ENCODE results near the gene ATP8B4. TPM values are rescaled to one million over a fixed set of nuclear protein-coding genes. Genes with fewer than 3 reads are reported as not detected.

The ATP8B4 gene
- polyA plus RNA-seq, 4 donors, result 2.5 to 3.9 (median 3.5) TPM

DNA sequence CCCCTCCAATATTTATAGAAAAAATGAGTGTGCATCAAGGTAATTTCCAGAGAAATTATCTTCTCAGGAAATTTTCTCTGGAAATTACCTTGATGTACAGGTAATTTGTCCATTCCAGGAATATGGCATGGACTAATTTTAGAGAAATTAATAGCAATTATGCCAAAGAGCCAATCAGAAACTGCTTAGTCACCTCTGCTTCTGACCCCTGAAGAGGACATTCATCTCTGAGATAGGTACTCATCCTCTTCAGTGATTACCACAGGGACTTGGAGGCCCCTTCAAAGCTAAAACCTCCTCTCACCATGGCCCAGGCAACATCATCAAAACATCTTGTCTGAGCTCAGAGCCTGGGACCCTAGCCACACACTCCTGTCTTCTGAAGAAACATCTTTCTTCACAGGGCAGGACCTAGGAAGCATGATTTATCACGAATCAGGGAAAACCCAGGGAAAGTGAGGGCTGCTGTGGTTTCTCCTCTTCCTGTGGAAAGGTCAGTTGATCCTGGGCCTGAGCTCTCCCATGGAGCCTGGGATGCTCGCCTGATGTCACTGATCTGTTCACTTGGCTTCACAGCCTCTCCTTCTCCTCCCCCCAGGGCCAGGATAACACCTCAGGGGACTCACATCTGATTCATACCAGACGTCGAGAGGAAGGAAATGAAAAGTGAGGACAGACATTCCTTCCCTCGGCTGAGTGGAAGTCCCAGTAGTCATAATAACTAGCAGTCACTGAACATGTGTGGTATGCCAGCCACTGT, 287.6 kb downstream of the ATP8B4 start:
- DNase-seq (ENCODE audit: low read depth in 4 of 4, low spot score in 3 of 4), result no peak

DNA sequence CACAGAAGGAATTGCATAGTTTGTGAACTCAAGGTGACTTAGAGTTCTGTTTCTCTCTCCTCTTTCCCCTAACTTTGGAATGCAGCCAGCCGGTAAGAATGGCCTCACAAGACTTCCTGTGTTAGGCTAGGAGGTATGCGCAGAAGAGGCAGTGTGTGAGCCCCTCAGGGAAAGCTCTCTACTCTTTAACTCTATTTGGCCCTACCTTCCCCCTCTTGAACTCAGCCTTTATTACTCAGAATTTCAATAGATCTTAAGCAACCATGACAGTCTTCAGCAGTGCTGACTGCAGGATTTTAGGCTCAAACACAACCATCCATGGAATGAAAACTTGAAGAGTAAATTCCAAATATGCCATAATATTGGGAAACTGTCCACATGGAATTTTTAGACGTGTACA, 288.6 kb downstream of the ATP8B4 start:
- no peak for DNase-seq (ENCODE audit: low read depth in 4 of 4, low spot score in 3 of 4)

DNA sequence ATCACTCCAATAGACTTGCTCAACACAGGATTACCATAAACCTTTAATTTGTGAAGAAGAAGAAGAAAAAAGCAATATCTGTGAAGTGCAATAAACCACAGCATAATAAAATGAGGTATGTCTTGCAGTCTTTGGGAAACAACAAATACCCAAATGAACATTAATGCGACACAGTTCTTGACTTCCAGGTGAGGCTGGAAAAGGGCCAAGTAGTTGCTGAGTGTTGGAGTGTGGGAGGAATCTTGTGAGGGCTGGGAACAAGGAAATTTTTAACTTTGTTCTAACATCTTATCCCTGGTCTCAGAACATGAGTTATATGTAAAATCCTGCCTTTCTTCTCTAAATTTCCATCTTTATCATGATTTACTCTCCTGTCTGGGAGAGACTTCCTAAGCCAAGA, 291.7 kb downstream of the ATP8B4 start:
- no peak for DNase-seq (ENCODE audit: low read depth in 4 of 4, low spot score in 3 of 4)

DNA sequence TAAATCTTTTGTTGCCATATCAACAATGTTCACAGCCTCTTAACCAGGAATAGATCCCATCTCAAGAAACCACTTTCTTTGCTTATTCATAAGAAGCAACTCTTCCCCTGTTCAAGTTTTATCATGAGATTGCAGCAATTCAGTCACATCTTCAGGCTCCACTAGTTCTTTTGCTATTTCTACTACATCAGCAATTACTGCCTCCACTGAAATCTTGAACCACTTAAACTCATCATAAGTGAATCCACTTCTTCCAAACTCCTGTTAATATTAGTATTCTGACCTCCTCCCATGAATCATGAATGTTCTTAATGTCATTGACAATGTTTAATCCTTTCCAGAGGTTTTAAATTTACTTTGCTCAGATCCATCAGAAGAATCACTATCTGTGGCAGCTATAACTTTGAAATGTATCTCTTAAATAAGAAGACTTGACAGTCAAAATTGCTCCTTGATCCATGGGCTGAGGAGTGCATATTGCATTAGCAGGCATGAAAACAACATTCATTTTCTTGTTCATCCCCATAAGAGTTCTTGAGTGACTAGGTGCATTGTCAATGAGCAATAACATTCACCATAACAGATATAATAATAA, 292.3 kb downstream of the ATP8B4 start:
- DNase-seq (ENCODE audit: low read depth in 4 of 4, low spot score in 3 of 4), result no peak

DNA sequence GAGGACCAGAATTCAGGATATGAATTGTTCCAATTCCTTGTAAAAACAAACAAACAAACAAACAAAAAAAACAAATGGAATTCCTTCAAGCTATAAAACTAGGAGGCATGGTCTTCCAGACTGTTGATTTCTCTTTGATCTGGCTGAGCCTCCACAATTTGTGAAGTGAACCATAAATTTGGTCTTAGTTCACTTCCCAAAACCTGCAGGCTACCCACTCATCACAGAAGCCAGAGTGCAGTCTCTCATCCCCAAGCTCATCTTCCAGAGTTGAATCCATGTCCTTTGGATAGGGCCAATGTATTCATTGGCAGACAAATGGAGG, 294.3 kb downstream of the ATP8B4 start:
- no peak for DNase-seq (ENCODE audit: low read depth in 4 of 4, low spot score in 3 of 4)

DNA sequence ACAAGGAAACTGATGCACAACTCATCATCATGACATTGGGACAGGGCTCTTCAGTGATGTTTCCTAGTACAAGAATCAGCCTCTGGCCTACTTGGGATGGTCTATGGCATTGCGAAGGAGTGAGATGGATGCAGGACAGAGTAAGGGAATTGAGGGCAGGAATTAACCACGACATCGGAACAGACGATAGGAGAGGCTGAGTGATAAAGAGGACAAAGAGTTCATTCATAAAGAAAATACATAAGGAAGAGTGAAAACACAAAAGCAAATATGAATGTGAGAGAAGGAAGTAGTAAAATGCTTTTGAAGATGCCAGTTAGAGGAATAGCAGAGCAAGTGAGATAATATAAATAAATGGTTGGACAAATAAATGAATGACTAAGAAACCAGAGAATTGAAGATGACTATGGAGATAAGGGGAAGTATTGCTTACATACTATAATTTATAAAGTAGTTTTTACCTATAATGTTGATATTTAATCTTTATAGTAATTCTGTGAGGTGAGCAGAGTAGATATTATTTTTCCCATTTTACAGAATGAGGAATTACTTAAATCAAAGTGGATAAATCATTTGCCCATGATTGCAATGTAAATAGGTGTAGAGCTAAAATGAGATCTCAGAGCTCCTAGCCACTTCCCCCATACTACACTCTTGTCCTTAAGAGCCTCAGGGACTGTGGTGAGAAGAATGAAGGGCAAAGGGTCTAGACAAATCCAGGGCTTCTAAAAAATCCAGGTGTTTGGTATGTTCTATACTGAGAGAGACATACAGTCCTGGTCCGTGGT, 294.9 kb downstream of the ATP8B4 start:
- no peak for DNase-seq (ENCODE audit: low read depth in 4 of 4, low spot score in 3 of 4)

DNA sequence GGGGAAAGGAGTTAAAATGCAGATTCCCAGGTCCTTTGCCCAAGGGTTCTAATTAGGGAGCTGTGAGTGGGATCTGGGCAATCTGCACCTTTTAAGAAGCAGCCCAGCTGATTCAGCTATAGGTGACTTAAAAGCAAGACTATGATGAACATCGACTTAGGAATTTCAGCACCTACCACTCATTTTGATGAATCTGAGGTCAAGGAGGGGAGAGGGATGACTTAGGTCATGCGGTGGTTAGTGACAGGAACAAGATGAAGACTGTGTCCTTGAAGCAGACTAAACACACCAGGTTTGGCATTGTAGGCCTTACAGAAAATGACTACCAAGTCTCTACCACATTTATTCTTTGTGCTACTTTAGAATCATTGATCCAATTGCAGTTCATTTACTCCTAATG, 301.9 kb downstream of the ATP8B4 start:
- no peak for DNase-seq (ENCODE audit: low read depth in 4 of 4, low spot score in 3 of 4)

DNA sequence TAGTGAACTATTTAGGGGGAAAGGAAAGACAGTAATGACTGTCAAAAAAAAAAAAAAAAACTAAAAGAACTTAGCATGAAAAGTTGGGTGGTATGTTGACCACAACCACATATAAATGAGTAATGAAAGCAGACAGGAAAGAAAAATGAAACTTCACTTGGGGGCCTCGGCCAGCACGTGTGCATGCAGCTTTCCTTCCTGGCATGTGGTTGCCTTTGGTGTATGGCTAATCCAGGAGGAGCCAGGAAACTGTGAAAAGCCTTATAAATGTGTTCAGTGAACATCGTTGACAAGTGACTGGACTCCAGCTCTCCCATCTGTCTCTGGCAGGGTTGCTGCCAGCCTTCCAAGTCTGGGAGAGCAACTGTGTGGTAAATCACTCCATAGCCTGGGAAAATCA, 303.1 kb downstream of the ATP8B4 start:
- DNase-seq (ENCODE audit: low read depth in 4 of 4, low spot score in 3 of 4), result no peak

DNA sequence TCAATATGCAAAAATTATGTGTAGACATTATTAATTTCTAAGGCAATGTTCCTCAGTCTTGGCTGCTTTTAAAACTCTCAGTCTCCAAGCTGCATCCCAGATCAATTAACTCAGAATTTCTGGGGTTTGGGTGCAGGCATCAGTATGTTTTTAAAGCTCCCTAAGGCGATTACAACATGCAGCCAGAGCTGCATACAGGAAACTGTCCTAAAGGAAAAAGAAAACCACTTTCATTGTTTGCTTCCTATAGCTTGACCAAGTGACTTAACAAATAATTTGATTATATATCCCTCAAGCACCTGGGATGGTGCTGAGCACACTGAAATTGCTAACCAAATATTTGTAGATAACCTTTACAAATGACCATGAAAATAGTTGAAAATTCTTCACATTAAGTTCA, 303.5 kb downstream of the ATP8B4 start:
- no peak for DNase-seq (ENCODE audit: low read depth in 4 of 4, low spot score in 3 of 4)

DNA sequence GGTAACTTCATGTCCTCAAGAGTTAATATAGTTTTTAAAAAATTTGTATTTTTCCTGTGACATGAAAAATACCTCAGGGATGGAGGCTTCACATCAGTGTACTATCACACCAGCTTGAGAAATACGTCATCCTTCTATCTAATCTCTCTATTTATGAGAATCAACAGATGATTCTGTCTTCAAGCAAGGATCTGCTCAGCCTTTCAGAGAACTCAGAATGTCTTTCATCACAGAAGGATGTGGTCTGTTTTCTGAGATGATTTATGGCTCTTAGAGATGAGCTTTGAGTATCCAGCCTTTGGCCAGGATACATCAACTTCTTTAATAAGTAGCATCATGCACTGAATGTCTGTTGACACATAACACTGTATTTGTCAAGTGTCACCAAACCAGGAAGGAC, 304.3 kb downstream of the ATP8B4 start:
- no peak for DNase-seq (ENCODE audit: low read depth in 4 of 4, low spot score in 3 of 4)

DNA sequence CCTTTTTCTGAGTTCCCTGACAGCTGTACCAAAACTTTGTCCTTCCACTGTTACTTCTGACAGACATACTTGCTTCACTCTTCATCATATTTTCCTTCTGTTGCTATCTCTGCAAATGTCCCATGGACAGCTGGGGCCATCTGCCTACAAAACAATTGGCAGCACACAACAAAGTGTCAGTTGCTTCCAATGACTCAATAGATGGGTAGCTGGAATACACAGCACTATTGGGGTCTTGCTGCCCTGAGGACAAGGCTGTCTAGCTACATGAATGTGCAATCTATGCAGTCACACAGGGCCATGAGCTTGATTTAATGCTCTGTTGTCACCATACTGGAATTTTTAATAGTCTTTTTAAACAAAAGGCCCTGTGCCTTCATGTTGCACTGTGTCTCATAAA, 305.4 kb downstream of the ATP8B4 start:
- no peak for DNase-seq (ENCODE audit: low read depth in 4 of 4, low spot score in 3 of 4)

DNA sequence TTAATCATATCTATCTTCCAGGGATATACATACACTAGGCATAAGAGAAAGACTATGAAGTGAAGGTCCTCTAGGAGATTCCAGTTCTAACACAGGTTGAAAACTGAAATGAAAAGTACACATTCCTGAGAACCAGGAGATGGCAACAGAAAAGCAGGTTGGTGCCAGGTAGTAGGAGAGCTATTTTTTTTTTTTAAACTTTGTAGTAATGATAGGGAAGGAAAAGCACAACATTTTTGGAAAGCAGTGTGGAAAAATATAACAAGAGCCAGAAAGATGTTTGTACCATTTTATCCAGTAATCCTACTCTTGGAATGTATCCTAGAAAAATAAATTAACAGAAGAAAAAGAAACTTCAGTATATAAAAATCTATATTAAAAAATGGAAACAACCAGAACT, 308.3 kb downstream of the ATP8B4 start:
- no peak for DNase-seq (ENCODE audit: low read depth in 4 of 4, low spot score in 3 of 4)

DNA sequence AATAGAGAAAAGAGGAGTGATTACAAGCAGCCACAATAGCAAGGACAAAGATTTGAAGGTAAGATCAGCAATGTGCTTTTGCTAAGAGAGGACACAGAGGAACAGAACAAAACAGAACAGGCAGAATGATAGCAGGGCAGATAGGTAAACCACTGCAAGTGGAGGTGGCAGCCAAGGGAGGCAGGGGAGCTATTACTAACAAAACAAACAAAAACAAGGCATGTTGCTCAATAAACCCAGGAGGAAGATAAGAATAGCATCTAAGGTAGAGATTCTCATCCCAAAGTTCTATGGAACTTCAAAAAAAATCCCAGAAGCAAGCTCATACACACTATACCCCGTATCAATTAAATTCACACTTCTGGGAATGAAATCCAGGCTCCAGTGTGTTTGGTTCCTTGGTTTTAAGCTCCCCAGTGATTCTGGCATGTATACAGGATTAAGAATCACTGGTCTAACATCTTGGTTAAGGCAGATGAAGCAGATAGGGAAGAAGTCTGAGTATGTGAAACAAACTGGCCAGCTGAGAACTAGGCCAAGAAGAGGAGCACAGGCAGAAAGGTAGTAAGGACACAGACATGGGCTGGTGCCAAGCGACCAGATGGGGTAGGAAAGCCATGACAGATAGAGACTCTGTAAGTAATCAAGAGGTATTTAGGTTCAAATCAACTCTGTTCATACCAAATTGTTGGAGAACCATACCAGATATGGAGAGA, 309.0 kb downstream of the ATP8B4 start:
- no peak for DNase-seq (ENCODE audit: low read depth in 4 of 4, low spot score in 3 of 4)

DNA sequence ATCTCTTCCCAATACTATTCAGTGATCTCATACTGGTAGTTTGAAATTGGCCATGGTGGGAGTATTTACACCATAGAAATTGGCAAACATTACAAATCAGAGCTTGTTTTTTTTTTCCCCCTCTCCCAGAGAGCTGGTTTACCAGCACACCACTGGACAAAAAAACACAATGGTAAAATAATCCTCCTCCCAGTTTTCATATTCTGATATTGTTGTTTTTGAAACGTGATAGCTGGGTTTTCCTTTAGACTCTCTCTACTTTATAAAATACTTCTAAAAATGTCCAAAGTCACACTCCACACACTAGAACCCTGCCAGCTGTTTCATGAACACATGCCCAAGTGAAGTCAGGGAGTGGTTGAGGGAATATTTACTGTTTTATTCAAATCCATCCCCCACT, 310.7 kb downstream of the ATP8B4 start:
- DNase-seq (ENCODE audit: low read depth in 4 of 4, low spot score in 3 of 4), result no peak

Other genes with a start within 250 kb of the ATP8B4 start
- 10 to 100 TPM; 50.5 to 68.0 (median 55.1) TPM for gene SLC27A2, start 63.0 kb upstream of the ATP8B4 start, polyA plus RNA-seq (ENCODE audit: insufficient read length in 4 of 4)
- gene HDC, start 146.5 kb upstream of the ATP8B4 start, polyA plus RNA-seq (ENCODE audit: insufficient read length in 4 of 4), result under 1 TPM; 0.36 to 0.61 (median 0.52) TPM
- gene GABPB1, start 236.0 kb upstream of the ATP8B4 start, polyA plus RNA-seq (ENCODE audit: insufficient read length in 4 of 4), result 10 to 100 TPM; 28.0 to 35.6 (median 31.1) TPM